ENCODE measurements around the gene CDK18.

DNA sequence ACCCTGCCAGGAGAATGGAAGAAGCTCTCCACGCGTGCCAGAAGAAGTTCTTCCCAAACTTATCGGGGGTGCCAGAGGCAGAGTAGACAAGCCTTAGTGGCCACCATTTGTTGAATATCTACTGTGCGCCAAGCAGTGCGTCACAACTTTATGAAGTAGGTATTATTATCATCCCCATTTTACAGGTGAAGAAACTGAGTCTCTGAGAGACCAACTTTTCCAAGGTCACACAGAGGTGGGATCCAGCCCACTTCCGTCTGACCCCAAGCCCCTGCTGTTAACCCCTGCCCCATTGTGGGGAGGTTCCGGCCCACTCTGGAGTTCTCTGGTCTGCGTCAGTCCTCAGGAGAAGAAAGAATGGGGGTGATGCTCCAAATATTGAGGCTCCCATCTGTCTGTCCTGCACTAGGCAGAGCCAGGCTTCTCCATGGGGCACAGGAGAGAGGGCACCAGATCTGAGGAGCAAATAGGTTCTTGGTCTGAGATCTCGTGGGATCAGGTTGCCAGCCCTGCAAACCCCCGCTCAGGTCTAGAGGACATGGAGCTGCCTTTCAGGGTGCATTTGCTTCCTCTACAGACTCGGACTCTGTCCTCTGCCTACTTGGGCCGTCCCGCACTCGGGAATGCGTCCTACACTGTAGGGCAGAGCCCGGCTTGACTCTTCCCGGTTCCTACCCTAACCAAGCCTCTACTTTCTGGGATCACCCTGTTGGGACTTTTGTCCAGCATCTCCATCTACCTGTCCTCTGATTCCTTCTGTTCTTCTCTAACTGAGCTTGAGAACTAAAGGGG, 2.1 kb downstream of the CDK18 start:
- no peak for TF ChIP-seq POLR2A (IDR thresholded peaks at IDR 0.05)
- TF ChIP-seq, protein P1, sequence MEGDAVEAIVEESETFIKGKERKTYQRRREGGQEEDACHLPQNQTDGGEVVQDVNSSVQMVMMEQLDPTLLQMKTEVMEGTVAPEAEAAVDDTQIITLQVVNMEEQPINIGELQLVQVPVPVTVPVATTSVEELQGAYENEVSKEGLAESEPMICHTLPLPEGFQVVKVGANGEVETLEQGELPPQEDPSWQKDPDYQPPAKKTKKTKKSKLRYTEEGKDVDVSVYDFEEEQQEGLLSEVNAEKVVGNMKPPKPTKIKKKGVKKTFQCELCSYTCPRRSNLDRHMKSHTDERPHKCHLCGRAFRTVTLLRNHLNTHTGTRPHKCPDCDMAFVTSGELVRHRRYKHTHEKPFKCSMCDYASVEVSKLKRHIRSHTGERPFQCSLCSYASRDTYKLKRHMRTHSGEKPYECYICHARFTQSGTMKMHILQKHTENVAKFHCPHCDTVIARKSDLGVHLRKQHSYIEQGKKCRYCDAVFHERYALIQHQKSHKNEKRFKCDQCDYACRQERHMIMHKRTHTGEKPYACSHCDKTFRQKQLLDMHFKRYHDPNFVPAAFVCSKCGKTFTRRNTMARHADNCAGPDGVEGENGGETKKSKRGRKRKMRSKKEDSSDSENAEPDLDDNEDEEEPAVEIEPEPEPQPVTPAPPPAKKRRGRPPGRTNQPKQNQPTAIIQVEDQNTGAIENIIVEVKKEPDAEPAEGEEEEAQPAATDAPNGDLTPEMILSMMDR (IDR thresholded peaks at IDR 0.05), result no peak
- no peak for TF ChIP-seq POLR2AphosphoS5 (IDR thresholded peaks at IDR 0.05)

Measured in stomach (tissue), 4 donors.